Measurements from ENCODE around the gene SLC6A4. TPM values are rescaled to one million over a fixed set of nuclear protein-coding genes. Genes with fewer than 3 reads are reported as not detected.

The SLC6A4 gene
- polyA plus RNA-seq, 1 of the 3 experiments (the other 2 are of a cell fraction) = 0.12 TPM

- Histone ChIP-seq H3K36me3 (replicated peaks in 1 of 2; ENCODE audit: control insufficient read depth in 1 of 2, insufficient read depth in 2 of 2, low read length in 1 of 2) (no peaks in the 10 kb centered on the region), H3K9ac (no peak overlapping the region), H4K20me1 (ENCODE audit: insufficient read depth) (no peaks in the 10 kb centered on the region), H2AFZ (ENCODE audit: low read depth) (no peak overlapping the region), H3K4me2 (no peak overlapping the region), H3F3A (replicated peaks; ENCODE audit: insufficient read depth) (no peaks in the 10 kb centered on the region), H3K27me3 (ENCODE audit: insufficient read depth) (peaks cover 5% of the 10 kb centered on the region; the same call in 1 of the 2 replicates), H3K9me2 (no peaks in the 10 kb centered on the region), H3K79me2 (ENCODE audit: insufficient read depth) (no peaks in the 10 kb centered on the region), H3K9me3 (no peaks in the 10 kb centered on the region), H3K27ac (ENCODE audit: low read depth in 2 of 2, low read length in 1 of 2) (no peak overlapping the region), H3K4me1 (ENCODE audit: control insufficient read depth in 1 of 2, insufficient read depth in 2 of 2, low read depth in 1 of 2, low read length in 1 of 2) (no peaks in the 10 kb centered on the region), H3K4me3 (ENCODE audit: low read depth in 2 of 2, low read length in 1 of 2) (no peak overlapping the region)
- no peak for DNase-seq
- POLR2A ChIA-PET = no interaction called here
- WGBS (ENCODE audit: low lambda C conversion rate) = 73% methylated on average over 12 of the region's 15 CpGs
- CTCF ChIA-PET = interaction anchor here (0.8 to 2.2 kb wide), 4 partner anchors 9 to 205 kb away, joined by 3 to 8 read pairs (median 6); partner anchors contain the start of gene SLC6A4
- TF ChIP-seq NRF1 (IDR thresholded peaks at IDR 0.05; ENCODE audit: low read depth, low read length) = no peak
- no peak for TF ChIP-seq GABPA (IDR thresholded peaks at IDR 0.05; ENCODE audit: low read depth)
- no peak for TF ChIP-seq EP300 (IDR thresholded peaks at IDR 0.05; ENCODE audit: borderline replicate concordance in 1 of 2, low read depth in 1 of 2, low read length in 1 of 2)
- TF ChIP-seq IRF3 (IDR thresholded peaks at IDR 0.05; ENCODE audit: low read depth, low read length) = no peak
- no peak for TF ChIP-seq CTCF (IDR thresholded peaks at IDR 0.05)
- TF ChIP-seq TCF12 (IDR thresholded peaks at IDR 0.05) = no peak
- no peak for TF ChIP-seq RXRA (IDR thresholded peaks at IDR 0.05; ENCODE audit: borderline replicate concordance, low read depth)
- TF ChIP-seq TEAD4 (IDR thresholded peaks at IDR 0.05; ENCODE audit: borderline replicate concordance, insufficient read depth) = no peak
- no peak for TF ChIP-seq ELF1 (IDR thresholded peaks at IDR 0.05)
- no peak for TF ChIP-seq NFIC (IDR thresholded peaks at IDR 0.05; ENCODE audit: borderline replicate concordance)
- TF ChIP-seq MXI1 (IDR thresholded peaks at IDR 0.05; ENCODE audit: low read depth, low read length) = no peak
- no peak for TF ChIP-seq SMC3 (IDR thresholded peaks at IDR 0.05; ENCODE audit: low read depth, low read length)
- TF ChIP-seq RAD21 (IDR thresholded peaks at IDR 0.05; ENCODE audit: low read length) = no peak
- TF ChIP-seq CHD2 (IDR thresholded peaks at IDR 0.05; ENCODE audit: low read length, partially characterized antibody) = no peak
Measured at GRCh38 chr17:30225919-30226553, 9.5 kb downstream of the SLC6A4 start.

DNA sequence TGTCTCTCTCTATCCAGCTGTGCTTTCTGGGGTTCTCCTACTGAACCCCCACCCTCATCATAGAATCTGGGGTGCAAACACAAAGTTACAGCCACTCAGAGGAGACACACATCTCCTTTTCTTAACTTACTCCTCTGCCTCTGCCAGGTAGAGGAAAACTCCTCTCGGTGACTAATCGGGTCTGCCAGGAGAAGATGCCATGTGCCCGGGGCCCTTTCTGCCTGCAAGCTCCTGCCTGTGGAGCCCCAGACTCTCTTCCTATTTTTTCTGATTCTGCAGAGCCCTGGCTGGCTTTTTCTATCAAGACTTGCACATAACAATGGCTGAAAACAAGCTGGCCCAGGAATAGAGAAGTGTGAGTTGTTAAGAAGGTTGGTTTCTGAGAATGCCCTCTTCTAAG is 10.4 kb downstream of the SLC6A4 start:
- CTCF ChIA-PET = interaction anchor here (0.8 to 2.2 kb wide), 3 partner anchors 12 to 204 kb away, joined by 3 to 7 read pairs (median 4); no protein-coding TSS in a partner anchor
- H3K36me3 ChIP-seq (replicated peaks in 1 of 2; ENCODE audit: control insufficient read depth in 1 of 2, insufficient read depth in 2 of 2, low read length in 1 of 2) = no peaks in the 10 kb centered on the region
- TF ChIP-seq RAD21 (IDR thresholded peaks at IDR 0.05; ENCODE audit: low read length) (no peak), TCF12 (IDR thresholded peaks at IDR 0.05) (no peak), FOSL2 (IDR thresholded peaks at IDR 0.05; ENCODE audit: borderline replicate concordance, low read depth) (no peak), TAF1 (IDR thresholded peaks at IDR 0.05; ENCODE audit: borderline replicate concordance, low read depth, low read length) (no peak), JUND (IDR thresholded peaks at IDR 0.05) (no peak), SMC3 (IDR thresholded peaks at IDR 0.05; ENCODE audit: low read depth, low read length) (no peak), SIN3A (IDR thresholded peaks at IDR 0.05; ENCODE audit: borderline replicate concordance, low read depth, low read length) (no peak), EP300 (IDR thresholded peaks at IDR 0.05; ENCODE audit: borderline replicate concordance in 1 of 2, low read depth in 1 of 2, low read length in 1 of 2) (no peak), FOXJ3 (CRISPR knock-in tag; IDR thresholded peaks at IDR 0.05) (no peak), FOXM1 (IDR thresholded peaks at IDR 0.05; ENCODE audit: low read depth) (no peak), TEAD4 (IDR thresholded peaks at IDR 0.05; ENCODE audit: borderline replicate concordance, insufficient read depth) (no peak)
- TF ChIP-seq, protein P1, sequence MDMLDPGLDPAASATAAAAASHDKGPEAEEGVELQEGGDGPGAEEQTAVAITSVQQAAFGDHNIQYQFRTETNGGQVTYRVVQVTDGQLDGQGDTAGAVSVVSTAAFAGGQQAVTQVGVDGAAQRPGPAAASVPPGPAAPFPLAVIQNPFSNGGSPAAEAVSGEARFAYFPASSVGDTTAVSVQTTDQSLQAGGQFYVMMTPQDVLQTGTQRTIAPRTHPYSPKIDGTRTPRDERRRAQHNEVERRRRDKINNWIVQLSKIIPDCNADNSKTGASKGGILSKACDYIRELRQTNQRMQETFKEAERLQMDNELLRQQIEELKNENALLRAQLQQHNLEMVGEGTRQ (IDR thresholded peaks at IDR 0.05; ENCODE audit: borderline replicate concordance, low read depth, low read length) = no peak

More for the DNA sequence above, 10.4 kb downstream of the SLC6A4 start:
- Histone ChIP-seq H3K4me3 (ENCODE audit: low read depth in 2 of 2, low read length in 1 of 2) (no peak overlapping the region), H3K27me3 (ENCODE audit: insufficient read depth) (no peaks in the 10 kb centered on the region; the same call in 1 of the 2 replicates), H3K9me2 (no peaks in the 10 kb centered on the region), H3K79me2 (ENCODE audit: insufficient read depth) (no peaks in the 10 kb centered on the region), H3K9ac (no peak overlapping the region), H3K4me2 (no peak overlapping the region), H4K20me1 (ENCODE audit: insufficient read depth) (no peaks in the 10 kb centered on the region), H3K4me1 (ENCODE audit: control insufficient read depth in 1 of 2, insufficient read depth in 2 of 2, low read depth in 1 of 2, low read length in 1 of 2) (no peaks in the 10 kb centered on the region), H3K27ac (ENCODE audit: low read depth in 2 of 2, low read length in 1 of 2) (no peak overlapping the region), H2AFZ (ENCODE audit: low read depth) (no peak overlapping the region), H3F3A (replicated peaks; ENCODE audit: insufficient read depth) (no peaks in the 10 kb centered on the region), H3K9me3 (no peaks in the 10 kb centered on the region)
- POLR2A ChIA-PET = no interaction called here
- 86% methylated on average over 3 of the region's 3 CpGs for WGBS (ENCODE audit: low lambda C conversion rate)
- DNase-seq = no peak
